IPS-18a (cell line): ENCODE results near the gene CAPN5.

Source experiments
- H3K27ac ChIP-seq: one replicate; pipeline ENCODE4 v1.5.1; 2013; ENCODE audit warnings: low read length
- H3K27me3 ChIP-seq: one replicate; pipeline ENCODE4 v1.6.1; 2013; ENCODE audit warnings: mild to moderate bottlenecking, low read length; ENCODE audit not compliant: control insufficient read depth, insufficient read depth
- H3K36me3 ChIP-seq: one replicate; pipeline ENCODE4 v1.6.1; 2013; ENCODE audit warnings: low read depth, low read length; ENCODE audit not compliant: control insufficient read depth
- H3K4me1 ChIP-seq: one replicate; pipeline ENCODE4 v1.6.1; 2013; ENCODE audit warnings: low read depth, low read length; ENCODE audit not compliant: control insufficient read depth
- H3K4me3 ChIP-seq: one replicate; pipeline ENCODE4 v1.5.1; 2013; ENCODE audit warnings: low read length
- H3K9ac ChIP-seq: one replicate; pipeline ENCODE4 v1.6.1; 2013; ENCODE audit warnings: mild to moderate bottlenecking, low read length, moderate library complexity
- H3K9me3 ChIP-seq: one replicate; pipeline ENCODE4 v1.6.1; 2013; ENCODE audit warnings: low read depth, low read length; ENCODE audit not compliant: control insufficient read depth

The CAPN5 gene

GRCh38 chr11:77154381-77155081, 87.8 kb downstream of the CAPN5 start:
- Histone ChIP-seq H3K27ac (no peak overlapping the region), H3K4me1 (no peaks in the 10 kb centered on the region), H3K4me3 (no peak overlapping the region), H3K9me3 (no peaks in the 10 kb centered on the region), H3K27me3 (no peaks in the 10 kb centered on the region), H3K36me3 (no peaks in the 10 kb centered on the region), H3K9ac (no peak overlapping the region)

- no peak overlapping the region for H3K9ac ChIP-seq
- no peak overlapping the region for H3K4me3 ChIP-seq
- H3K9me3 ChIP-seq: no peaks in the 10 kb centered on the region
- no peaks in the 10 kb centered on the region for H3K27me3 ChIP-seq
- H3K4me1 ChIP-seq: no peaks in the 10 kb centered on the region
- no peaks in the 10 kb centered on the region for H3K36me3 ChIP-seq
- H3K27ac ChIP-seq: no peak overlapping the region
These were observed 88.3 kb downstream of the CAPN5 start for GRCh38 chr11:77155082-77155475.

- Histone ChIP-seq H3K9me3 (no peaks in the 10 kb centered on the region), H3K27ac (no peak overlapping the region), H3K36me3 (no peaks in the 10 kb centered on the region), H3K9ac (no peak overlapping the region), H3K4me1 (no peaks in the 10 kb centered on the region), H3K27me3 (no peaks in the 10 kb centered on the region), H3K4me3 (no peak overlapping the region)
These were observed 88.9 kb downstream of the CAPN5 start for GRCh38 chr11:77155556-77156130.

- H3K4me1 ChIP-seq: no peaks in the 10 kb centered on the region
- H3K9me3 ChIP-seq: no peaks in the 10 kb centered on the region
- H3K4me3 ChIP-seq: no peak overlapping the region
- no peaks in the 10 kb centered on the region for H3K27me3 ChIP-seq
- no peak overlapping the region for H3K27ac ChIP-seq
- no peaks in the 10 kb centered on the region for H3K36me3 ChIP-seq
- H3K9ac ChIP-seq: no peak overlapping the region
These were observed 89.8 kb downstream of the CAPN5 start for GRCh38 chr11:77156396-77157195.

GRCh38 chr11:77158041-77158695, 91.4 kb downstream of the CAPN5 start:
- H3K27ac ChIP-seq: no peak overlapping the region
- H3K36me3 ChIP-seq: no peaks in the 10 kb centered on the region
- no peaks in the 10 kb centered on the region for H3K4me1 ChIP-seq
- no peak overlapping the region for H3K9ac ChIP-seq
- H3K9me3 ChIP-seq: no peaks in the 10 kb centered on the region
- H3K27me3 ChIP-seq: no peaks in the 10 kb centered on the region
- H3K4me3 ChIP-seq: no peak overlapping the region

GRCh38 chr11:77159219-77159936, 92.6 kb downstream of the CAPN5 start:
- H3K9ac ChIP-seq: no peak overlapping the region
- no peaks in the 10 kb centered on the region for H3K4me1 ChIP-seq
- H3K4me3 ChIP-seq: no peak overlapping the region
- H3K9me3 ChIP-seq: no peaks in the 10 kb centered on the region
- no peak overlapping the region for H3K27ac ChIP-seq
- H3K36me3 ChIP-seq: no peaks in the 10 kb centered on the region
- H3K27me3 ChIP-seq: no peaks in the 10 kb centered on the region

- H3K4me3 ChIP-seq: no peak overlapping the region
- H3K36me3 ChIP-seq: no peaks in the 10 kb centered on the region
- no peaks in the 10 kb centered on the region for H3K27me3 ChIP-seq
- no peak overlapping the region for H3K27ac ChIP-seq
- no peak overlapping the region for H3K9ac ChIP-seq
- H3K4me1 ChIP-seq: no peaks in the 10 kb centered on the region
- no peaks in the 10 kb centered on the region for H3K9me3 ChIP-seq
These were observed 93.2 kb downstream of the CAPN5 start for GRCh38 chr11:77159937-77160495.

GRCh38 chr11:77163271-77163670, 96.5 kb downstream of the CAPN5 start:
- H3K9ac ChIP-seq: no peak overlapping the region
- H3K9me3 ChIP-seq: no peaks in the 10 kb centered on the region
- H3K4me1 ChIP-seq: no peaks in the 10 kb centered on the region
- H3K36me3 ChIP-seq: no peaks in the 10 kb centered on the region
- no peak overlapping the region for H3K27ac ChIP-seq
- H3K27me3 ChIP-seq: no peaks in the 10 kb centered on the region
- no peak overlapping the region for H3K4me3 ChIP-seq

- no peaks in the 10 kb centered on the region for H3K9me3 ChIP-seq
- H3K4me1 ChIP-seq: no peaks in the 10 kb centered on the region
- no peak overlapping the region for H3K9ac ChIP-seq
- H3K36me3 ChIP-seq: no peaks in the 10 kb centered on the region
- H3K27me3 ChIP-seq: no peaks in the 10 kb centered on the region
- H3K27ac ChIP-seq: no peak overlapping the region
- no peak overlapping the region for H3K4me3 ChIP-seq
These were observed 98.3 kb downstream of the CAPN5 start for GRCh38 chr11:77165066-77165465.

GRCh38 chr11:77166021-77166420, 99.2 kb downstream of the CAPN5 start:
- Histone ChIP-seq H3K4me1 (peaks cover 9% of the 10 kb centered on the region), H3K27ac (no peak overlapping the region), H3K36me3 (no peaks in the 10 kb centered on the region), H3K9me3 (no peaks in the 10 kb centered on the region), H3K27me3 (no peaks in the 10 kb centered on the region), H3K4me3 (no peak overlapping the region), H3K9ac (no peak overlapping the region)
